Peyer's patch (tissue), 4 donors: ENCODE results near the gene COMMD1. TPM values are rescaled to one million over a fixed set of nuclear protein-coding genes. Genes with fewer than 3 reads are reported as not detected.
A peak's percentile ranks its signal among the peaks of the same experiment; 100 is the strongest.

Experiments
- DNase-seq, 3 donors: peaks; one replicate each; pipeline ENCODE4 v3.0.0-alpha.2; 2017 to 2019
- H3K27ac ChIP-seq, 4 donors: fragments of 200-600 bp; sonication (generic); one replicate each; pipeline ENCODE4 v1.5.1; 2016 to 2019
- H3K27me3 ChIP-seq, 2 donors: fragments of 200-600 bp; sonication (generic); one replicate each; pipeline ENCODE4 v1.5.1; 2019
- H3K36me3 ChIP-seq, 3 donors: fragments of 200-600 bp; sonication (generic); one replicate each; pipeline ENCODE4 v1.5.1; 2016 to 2019
- H3K4me1 ChIP-seq, 4 donors: fragments of 200-600 bp; sonication (generic); one replicate each; pipeline ENCODE4 v1.5.1; 2016 to 2019
- H3K4me3 ChIP-seq, 4 donors: fragments of 200-600 bp; sonication (generic); 1 replicate in 3 of 4; 2 replicates in 1 of 4; pipeline ENCODE4 v1.5.1; 2016 to 2019; ENCODE audit warnings: mild to moderate bottlenecking in 1 of 4
- H3K9me3 ChIP-seq, 4 donors: fragments of 200-600 bp; sonication (generic); one replicate each; pipeline ENCODE4 v1.5.1; 2016 to 2019; ENCODE audit warnings: mild to moderate bottlenecking in 1 of 4
- CTCF ChIP-seq, 6 experiments: fragments of 450-650 bp in 4 of 6; fragments of 200-600 bp in 2 of 6; sonication (generic) in 1 of 6; IDR thresholded peaks; one replicate each; pipeline ENCODE4 v1.5.1; 2017 to 2019; ENCODE audit warnings: antibody characterized with exemption in 6 of 6, mild to moderate bottlenecking in 3 of 6, moderate library complexity in 1 of 6
- POLR2A ChIP-seq, 2 donors: fragments of 450-650 bp; IDR thresholded peaks; one replicate each; pipeline ENCODE4 v1.5.1; 2017; ENCODE audit warnings: antibody characterized with exemption in 2 of 2, mild to moderate bottlenecking in 2 of 2, moderate library complexity in 2 of 2
- total RNA-seq, 4 donors: library from RNA; depleted of rRNA; stranded (reverse); fragments of >200 nt; gene quantifications; one replicate each; pipeline ENCODE4 v1.1.0, GENCODE V29; 2016

COMMD1 gene
- total RNA-seq, 4 donors from 2014 or later: 32.9 to 52.8 (median 35.2) TPM

GRCh38 chr2:61961231-61961901, 55.9 kb downstream of the COMMD1 start:
- TF ChIP-seq POLR2A (IDR thresholded peaks at IDR 0.05) (no peak), CTCF (IDR thresholded peaks at IDR 0.05) (no peak)
- H3K4me3 ChIP-seq: no peak overlapping the region
- no peak for DNase-seq
- H3K36me3 ChIP-seq: no peaks in the 10 kb centered on the region
- H3K27ac ChIP-seq: peak overlapping the region in 1 of 4 donors; percentile 72
- no peaks in the 10 kb centered on the region for H3K9me3 ChIP-seq
- peaks cover 0 to 3% (median 0%) of the 10 kb centered on the region in 4 donors for H3K4me1 ChIP-seq
- no peaks in the 10 kb centered on the region for H3K27me3 ChIP-seq

GRCh38 chr2:61962095-61962984, 56.9 kb downstream of the COMMD1 start:
- peaks cover 0 to 3% (median 0%) of the 10 kb centered on the region in 4 donors for H3K4me1 ChIP-seq
- H3K4me3 ChIP-seq: no peak overlapping the region
- H3K9me3 ChIP-seq: no peaks in the 10 kb centered on the region
- no peaks in the 10 kb centered on the region for H3K27me3 ChIP-seq
- no peaks in the 10 kb centered on the region for H3K36me3 ChIP-seq
- TF ChIP-seq CTCF (IDR thresholded peaks at IDR 0.05) (no peak), POLR2A (IDR thresholded peaks at IDR 0.05) (no peak)
- DNase-seq: peak in 1 of 3 donors; percentile 59
- H3K27ac ChIP-seq: peak overlapping the region in 3 of 4 donors; percentile 33 to 73 (median 72)

GRCh38 chr2:61966087-61966727, 60.7 kb downstream of the COMMD1 start:
- TF ChIP-seq POLR2A (IDR thresholded peaks at IDR 0.05) (no peak), CTCF (IDR thresholded peaks at IDR 0.05) (no peak)
- no peaks in the 10 kb centered on the region for H3K27me3 ChIP-seq
- no peaks in the 10 kb centered on the region for H3K36me3 ChIP-seq
- no peak overlapping the region for H3K27ac ChIP-seq
- no peak overlapping the region for H3K4me3 ChIP-seq
- peaks cover 0 to 3% (median 0%) of the 10 kb centered on the region in 4 donors for H3K4me1 ChIP-seq
- DNase-seq: no peak
- no peaks in the 10 kb centered on the region for H3K9me3 ChIP-seq

GRCh38 chr2:61967262-61967661, 61.8 kb downstream of the COMMD1 start:
- Histone ChIP-seq H3K36me3 (no peaks in the 10 kb centered on the region), H3K27ac (no peak overlapping the region)
- no peak for TF ChIP-seq POLR2A (IDR thresholded peaks at IDR 0.05)
- TF ChIP-seq CTCF (IDR thresholded peaks at IDR 0.05): no peak

GRCh38 chr2:61969376-61969775, 63.9 kb downstream of the COMMD1 start:
- H3K4me1 ChIP-seq: no peaks in the 10 kb centered on the region
- no peak for DNase-seq
- no peak overlapping the region for H3K27ac ChIP-seq
- no peak for TF ChIP-seq CTCF (IDR thresholded peaks at IDR 0.05)
- TF ChIP-seq POLR2A (IDR thresholded peaks at IDR 0.05): no peak
- no peaks in the 10 kb centered on the region for H3K36me3 ChIP-seq
- H3K9me3 ChIP-seq: no peaks in the 10 kb centered on the region
- no peaks in the 10 kb centered on the region for H3K27me3 ChIP-seq
- H3K4me3 ChIP-seq: no peak overlapping the region

More at GRCh38 chr2:61967262-61967661, 61.8 kb downstream of the COMMD1 start:
- H3K4me1 ChIP-seq: peaks cover 0 to 3% (median 0%) of the 10 kb centered on the region in 4 donors
- no peaks in the 10 kb centered on the region for H3K9me3 ChIP-seq
- no peak for DNase-seq
- no peak overlapping the region for H3K4me3 ChIP-seq
- H3K27me3 ChIP-seq: no peaks in the 10 kb centered on the region
